Mesodermal cell (in vitro differentiated cells): ENCODE measurements around the gene TREH.

Experiments
- H3K27ac ChIP-seq: 2 replicates; pipeline ENCODE4 v1.7.0; 2013; ENCODE audit warnings: mild to moderate bottlenecking, low read depth, low read length, moderate library complexity; ENCODE audit not compliant: severe bottlenecking
- H3K36me3 ChIP-seq: 2 replicates; pipeline ENCODE4 v1.7.1; 2013; ENCODE audit warnings: mild to moderate bottlenecking, low read length, moderate library complexity; ENCODE audit not compliant: control insufficient read depth, insufficient read depth
- H3K4me1 ChIP-seq: one replicate; pipeline ENCODE4 v1.7.1; 2013; ENCODE audit warnings: mild to moderate bottlenecking, low read length; ENCODE audit not compliant: insufficient read depth, control insufficient read depth, poor library complexity, severe bottlenecking
- H3K4me3 ChIP-seq: 2 replicates; pipeline ENCODE4 v1.7.0; 2013; ENCODE audit warnings: low read length, control low read depth, mild to moderate bottlenecking; ENCODE audit not compliant: insufficient read depth, poor library complexity, severe bottlenecking; ENCODE audit errors: extremely low read depth
- H3K9me3 ChIP-seq: 2 replicates; pipeline ENCODE4 v1.7.1; 2013; ENCODE audit warnings: mild to moderate bottlenecking, low read length, moderate library complexity; ENCODE audit not compliant: control insufficient read depth
- WGBS, 2 experiments: methylation state at CpG; one replicate each; pipeline ENCODE4 v1.1.5; 2013; ENCODE audit warnings: missing lambda C conversion rate in 2 of 2; ENCODE audit not compliant: insufficient coverage in 2 of 2; 5-methylcytosine and 5-hydroxymethylcytosine counted together

TREH gene

GRCh38 chr11:118657238-118657637 is 22.2 kb downstream of the TREH start:
- Histone ChIP-seq H3K4me1 (peaks cover 7% of the 10 kb centered on the region), H3K27ac (no peak overlapping the region), H3K36me3 (peaks cover 57% of the 10 kb centered on the region), H3K9me3 (no peaks in the 10 kb centered on the region), H3K4me3 (no peak overlapping the region)
- 95 to 100% methylated on average over 1 to 2 of the region's 2 CpGs for WGBS, 2 experiments

- no peaks in the 10 kb centered on the region for H3K9me3 ChIP-seq
- 94 to 98% methylated on average over 5 of the region's 5 CpGs for WGBS, 2 experiments
- H3K36me3 ChIP-seq = peaks cover 63% of the 10 kb centered on the region
- peaks cover 7% of the 10 kb centered on the region for H3K4me1 ChIP-seq
- H3K27ac ChIP-seq = no peak overlapping the region
- no peak overlapping the region for H3K4me3 ChIP-seq
Observed at GRCh38 chr11:118656563-118657165, 22.8 kb downstream of the TREH start.

- peaks cover 73% of the 10 kb centered on the region for H3K36me3 ChIP-seq
- no peak overlapping the region for H3K4me3 ChIP-seq
- no peak overlapping the region for H3K27ac ChIP-seq
- no peaks in the 10 kb centered on the region for H3K9me3 ChIP-seq
- H3K4me1 ChIP-seq = peaks cover 7% of the 10 kb centered on the region
- 94 to 96% methylated on average over 4 to 6 of the region's 7 CpGs for WGBS, 2 experiments
Observed at GRCh38 chr11:118655486-118656190, 23.8 kb downstream of the TREH start.

GRCh38 chr11:118653684-118654390 is 25.6 kb downstream of the TREH start:
- no peaks in the 10 kb centered on the region for H3K9me3 ChIP-seq
- no peak overlapping the region for H3K27ac ChIP-seq
- H3K36me3 ChIP-seq = peaks cover 90% of the 10 kb centered on the region
- peaks cover 3% of the 10 kb centered on the region for H3K4me1 ChIP-seq
- 93 to 96% methylated on average over 8 of the region's 8 CpGs for WGBS, 2 experiments
- no peak overlapping the region for H3K4me3 ChIP-seq

- 83 to 87% methylated on average over 4 of the region's 4 CpGs for WGBS, 2 experiments
Observed at GRCh38 chr11:118652681-118653181, 26.7 kb downstream of the TREH start.

GRCh38 chr11:118651820-118652219 is 27.6 kb downstream of the TREH start:
- Histone ChIP-seq H3K9me3 (no peaks in the 10 kb centered on the region), H3K27ac (no peak overlapping the region), H3K36me3 (peaks cover 96% of the 10 kb centered on the region), H3K4me3 (no peak overlapping the region), H3K4me1 (no peaks in the 10 kb centered on the region)
- WGBS, 2 experiments = 89 to 100% methylated on average over 2 to 3 of the region's 3 CpGs

More at GRCh38 chr11:118652681-118653181, 26.7 kb downstream of the TREH start:
- Histone ChIP-seq H3K4me3 (no peak overlapping the region), H3K27ac (no peak overlapping the region), H3K36me3 (peaks cover 96% of the 10 kb centered on the region), H3K9me3 (no peaks in the 10 kb centered on the region), H3K4me1 (no peaks in the 10 kb centered on the region)

GRCh38 chr11:118650366-118650765 is 29.1 kb downstream of the TREH start:
- WGBS, 2 experiments = 96 to 97% methylated on average over 6 to 8 of the region's 8 CpGs
- Histone ChIP-seq H3K4me3 (no peak overlapping the region), H3K4me1 (no peaks in the 10 kb centered on the region), H3K27ac (no peak overlapping the region), H3K36me3 (peaks cover 96% of the 10 kb centered on the region), H3K9me3 (no peaks in the 10 kb centered on the region)

- Histone ChIP-seq H3K4me1 (no peaks in the 10 kb centered on the region), H3K27ac (no peak overlapping the region), H3K4me3 (no peak overlapping the region), H3K36me3 (peaks cover 96% of the 10 kb centered on the region), H3K9me3 (no peaks in the 10 kb centered on the region)
- WGBS, 2 experiments = 96 to 100% methylated on average over 4 to 6 of the region's 10 CpGs
Observed at GRCh38 chr11:118649941-118650340, 29.5 kb downstream of the TREH start.

- Histone ChIP-seq H3K4me3 (no peak overlapping the region), H3K27ac (no peak overlapping the region), H3K4me1 (no peaks in the 10 kb centered on the region), H3K9me3 (no peaks in the 10 kb centered on the region), H3K36me3 (peaks cover 99% of the 10 kb centered on the region)
- 93 to 94% methylated on average over 3 to 5 of the region's 5 CpGs for WGBS, 2 experiments
Observed at GRCh38 chr11:118648291-118648690, 31.2 kb downstream of the TREH start.

- WGBS, 2 experiments = 97 to 100% methylated on average over 3 of the region's 3 CpGs
- Histone ChIP-seq H3K27ac (no peak overlapping the region), H3K4me1 (no peaks in the 10 kb centered on the region), H3K4me3 (no peak overlapping the region), H3K36me3 (peaks cover 100% of the 10 kb centered on the region), H3K9me3 (no peaks in the 10 kb centered on the region)
Observed at GRCh38 chr11:118646393-118646792, 33.1 kb downstream of the TREH start.
